HT-29 (cell line): ENCODE measurements around the gene MAMLD1. TPM values are rescaled to one million over a fixed set of nuclear protein-coding genes. Genes with fewer than 3 reads are reported as not detected.
"Not testable (repeated sequence)": the region's sequence is repeated elsewhere in the genome, so short reads cannot be mapped to it uniquely, and the experiment has no call there.

Experiments
- DNase-seq: peaks from one replicate; pipeline ENCODE4 v3.0.0-alpha.2; 2015; ENCODE audit warnings: low spot score
- total RNA-seq: library from RNA; depleted of rRNA; stranded (reverse); fragments of >200 nt; shearing (Covaris generic); gene quantifications from 2 replicates; pipeline ENCODE4 v1.2.3, GENCODE V29; 2014; rRNA removed

MAMLD1 gene
- 0.08 and 0.15 TPM in 2 replicates for total RNA-seq

- no peak for DNase-seq
Measured at GRCh38 chrX:150362599-150363481, at the start of gene MAMLD1. TSS of gene MAMLD1 (plus strand) at chrX:150363317. CDS start at chrX:150445517, 82,200 bp downstream.

GRCh38 chrX:150313514-150313913, 49.6 kb upstream of the MAMLD1 start:
- no peak for DNase-seq

- DNase-seq = no peak
Measured at GRCh38 chrX:150314186-150314585, 48.9 kb upstream of the MAMLD1 start.

GRCh38 chrX:150316564-150316963, 46.6 kb upstream of the MAMLD1 start:
- no peak for DNase-seq

- DNase-seq = no peak
Measured at GRCh38 chrX:150323020-150323419, 40.1 kb upstream of the MAMLD1 start.

GRCh38 chrX:150324035-150324728, 38.9 kb upstream of the MAMLD1 start:
- no peak for DNase-seq

GRCh38 chrX:150324919-150325318, 38.2 kb upstream of the MAMLD1 start:
- DNase-seq = no peak

- DNase-seq = no peak
Measured at GRCh38 chrX:150326541-150327247, 36.4 kb upstream of the MAMLD1 start.

- no peak for DNase-seq
Measured at GRCh38 chrX:150329282-150329681, 33.8 kb upstream of the MAMLD1 start.

GRCh38 chrX:150329868-150330267, 33.2 kb upstream of the MAMLD1 start:
- DNase-seq = no peak

GRCh38 chrX:150332023-150332422, 31.1 kb upstream of the MAMLD1 start:
- DNase-seq = no peak

GRCh38 chrX:150334100-150334499, 29.0 kb upstream of the MAMLD1 start:
- no peak for DNase-seq

- DNase-seq = no peak
Measured at GRCh38 chrX:150334981-150335380, 28.1 kb upstream of the MAMLD1 start.

GRCh38 chrX:150337026-150337425, 26.1 kb upstream of the MAMLD1 start:
- no peak for DNase-seq

- no peak for DNase-seq
Measured at GRCh38 chrX:150337536-150337935, 25.6 kb upstream of the MAMLD1 start.

GRCh38 chrX:150338615-150339014, 24.5 kb upstream of the MAMLD1 start:
- DNase-seq = no peak

GRCh38 chrX:150339736-150340135, 23.4 kb upstream of the MAMLD1 start:
- no peak for DNase-seq

- not testable (repeated sequence) for DNase-seq
Measured at GRCh38 chrX:150340326-150340725, 22.8 kb upstream of the MAMLD1 start.

GRCh38 chrX:150347471-150347870, 15.6 kb upstream of the MAMLD1 start:
- DNase-seq = no peak

- DNase-seq = no peak
Measured at GRCh38 chrX:150348365-150348764, 14.8 kb upstream of the MAMLD1 start.

GRCh38 chrX:150352114-150352513, 11.0 kb upstream of the MAMLD1 start:
- no peak for DNase-seq

GRCh38 chrX:150352581-150352980, 10.5 kb upstream of the MAMLD1 start:
- no peak for DNase-seq
